ENCODE results near the gene ZNF311. TPM values are rescaled to one million over a fixed set of nuclear protein-coding genes. Genes with fewer than 3 reads are reported as not detected.

The ZNF311 gene
- total RNA-seq, 2 experiments from 2014 or later = 0.25 to 0.31 TPM

DNA sequence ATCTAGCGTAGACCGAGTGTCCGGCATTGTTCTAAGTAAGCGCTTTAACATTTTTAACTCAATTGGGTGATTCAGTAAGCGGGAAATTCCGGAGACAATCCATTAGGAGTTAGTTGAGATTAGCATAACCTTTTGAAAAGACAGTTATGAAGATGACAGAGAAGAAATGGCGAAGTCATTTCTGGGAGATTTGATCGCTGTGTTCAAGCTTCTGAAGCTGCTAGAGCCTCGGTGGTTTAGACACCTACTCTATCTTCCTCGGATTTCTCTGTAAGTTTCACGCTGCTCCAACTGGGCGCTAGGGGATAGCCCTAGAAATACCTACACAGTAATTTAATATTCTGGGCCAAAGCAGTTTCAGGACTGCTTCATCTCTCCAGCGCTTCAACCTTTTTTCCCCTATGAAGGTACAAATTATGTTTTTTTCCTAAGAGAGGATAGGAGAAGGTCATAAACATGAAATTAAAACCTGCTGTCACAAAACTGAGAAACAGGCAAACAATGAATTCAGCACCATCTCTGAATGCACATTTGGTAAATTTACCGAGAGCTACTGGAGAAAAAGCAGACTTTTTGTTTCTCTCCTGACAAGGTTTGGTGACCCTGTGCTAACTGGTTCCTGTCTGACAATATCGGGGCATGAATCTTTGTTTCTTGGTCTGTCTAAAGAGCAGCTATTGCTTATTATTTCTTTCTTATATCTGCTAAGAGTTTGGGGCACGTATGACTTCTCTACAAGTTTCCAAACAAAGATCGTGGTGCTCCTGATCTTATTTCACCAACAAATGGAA, 22.4 kb downstream of the ZNF311 start:
- intact Hi-C loops (cut with DNase I, micrococcal nuclease) = loop anchor here (1.0 to 10.0 kb wide), 7 partner anchors 34 to 1850 kb away; a partner anchor contains a TSS
- DNase-seq (peak in 4 of 14 experiments; percentile 30 to 73 (median 54)), ATAC-seq (ENCODE audit: poor library complexity) (peak; percentile 41)
- Mint-ChIP-seq H3K4me3 (peak overlapping the region; percentile 95), H3K9me3 (peaks cover 6% of the 10 kb centered on the region), H3K4me1 (ENCODE audit: low read depth) (peaks cover 77% of the 10 kb centered on the region), H3K27ac (peak overlapping the region; percentile 98), H3K36me3 (ENCODE audit: low read depth) (peaks cover 27% of the 10 kb centered on the region), H3K27me3 (peaks cover 59% of the 10 kb centered on the region)
- ChIA-PET CTCF (interaction anchor here (1.4 to 3.1 kb wide), 4 partner anchors 37 to 145 kb away, joined by 3 to 15 read pairs (median 5); no protein-coding TSS in a partner anchor), POLR2A (interaction anchor here (0.7 to 3.9 kb wide), 11 partner anchors 14 to 1850 kb away, joined by 3 to 24 read pairs (median 7); partner anchors contain the start of gene TRIM27)
- Histone ChIP-seq H3K27ac (ENCODE audit: low read depth in 1 of 2, low read length in 2 of 2) (no peak overlapping the region), H3K9me3 (ENCODE audit: control insufficient read depth in 1 of 2, insufficient read depth in 1 of 2, low read length in 2 of 2) (peaks cover 0 to under 1% of the 10 kb centered on the region in 2 experiments), H3K4me1 (ENCODE audit: insufficient read depth, low read length) (peaks cover 20% of the 10 kb centered on the region), H3K36me3 (ENCODE audit: insufficient read depth, low read length) (no peaks in the 10 kb centered on the region), H3K4me3 (ENCODE audit: low read length) (peak overlapping the region; percentile 88), H3K27me3 (ENCODE audit: control insufficient read depth in 1 of 2, insufficient read depth in 2 of 2, low read length in 2 of 2) (peaks cover 0 to 12% of the 10 kb centered on the region in 2 experiments)
- TF ChIP-seq, protein P1, sequence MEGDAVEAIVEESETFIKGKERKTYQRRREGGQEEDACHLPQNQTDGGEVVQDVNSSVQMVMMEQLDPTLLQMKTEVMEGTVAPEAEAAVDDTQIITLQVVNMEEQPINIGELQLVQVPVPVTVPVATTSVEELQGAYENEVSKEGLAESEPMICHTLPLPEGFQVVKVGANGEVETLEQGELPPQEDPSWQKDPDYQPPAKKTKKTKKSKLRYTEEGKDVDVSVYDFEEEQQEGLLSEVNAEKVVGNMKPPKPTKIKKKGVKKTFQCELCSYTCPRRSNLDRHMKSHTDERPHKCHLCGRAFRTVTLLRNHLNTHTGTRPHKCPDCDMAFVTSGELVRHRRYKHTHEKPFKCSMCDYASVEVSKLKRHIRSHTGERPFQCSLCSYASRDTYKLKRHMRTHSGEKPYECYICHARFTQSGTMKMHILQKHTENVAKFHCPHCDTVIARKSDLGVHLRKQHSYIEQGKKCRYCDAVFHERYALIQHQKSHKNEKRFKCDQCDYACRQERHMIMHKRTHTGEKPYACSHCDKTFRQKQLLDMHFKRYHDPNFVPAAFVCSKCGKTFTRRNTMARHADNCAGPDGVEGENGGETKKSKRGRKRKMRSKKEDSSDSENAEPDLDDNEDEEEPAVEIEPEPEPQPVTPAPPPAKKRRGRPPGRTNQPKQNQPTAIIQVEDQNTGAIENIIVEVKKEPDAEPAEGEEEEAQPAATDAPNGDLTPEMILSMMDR (IDR thresholded peaks at IDR 0.05) = no peak

DNA sequence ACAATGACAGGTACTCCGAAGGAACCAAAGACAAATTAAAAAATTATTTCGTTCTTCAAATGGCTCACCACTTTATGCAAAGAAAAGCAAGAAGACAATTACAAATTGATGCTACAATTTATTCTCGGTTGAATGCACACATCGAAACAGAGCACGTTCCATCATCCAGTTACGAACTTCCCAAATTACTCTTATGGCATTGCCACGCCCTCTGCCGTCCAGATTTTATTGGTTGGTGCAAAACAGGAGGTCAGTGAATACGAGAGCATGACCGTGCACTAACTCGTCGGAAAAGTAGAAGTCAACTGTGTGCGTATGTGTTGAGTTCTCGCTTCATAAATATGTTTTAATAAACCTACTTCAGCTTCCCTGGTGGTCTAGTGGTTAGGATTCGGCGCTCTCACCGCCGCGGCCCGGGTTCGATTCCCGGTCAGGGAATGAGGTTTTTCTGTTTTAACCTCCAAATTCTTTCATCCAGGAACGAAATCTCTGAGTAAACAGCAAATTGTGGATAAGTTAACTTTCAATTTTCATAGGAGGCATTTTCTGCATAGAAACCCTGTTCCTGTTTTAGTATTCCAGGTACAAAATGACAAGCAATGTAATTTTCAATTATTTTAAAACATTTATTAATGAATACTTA, 23.2 kb downstream of the ZNF311 start:
- peaks cover 28% of the 10 kb centered on the region for H3K4me1 ChIP-seq (ENCODE audit: insufficient read depth, low read length)
- Mint-ChIP-seq H3K36me3 (ENCODE audit: low read depth) (peaks cover 27% of the 10 kb centered on the region), H3K9me3 (peaks cover 6% of the 10 kb centered on the region), H3K4me1 (ENCODE audit: low read depth) (peaks cover 82% of the 10 kb centered on the region), H3K27ac (peak overlapping the region; percentile 98), H3K4me3 (peak overlapping the region; percentile 95), H3K27me3 (peaks cover 64% of the 10 kb centered on the region)
- H3K4me3 ChIP-seq (ENCODE audit: low read length) = peak overlapping the region; percentile 88
- H3K27ac ChIP-seq (ENCODE audit: low read depth in 1 of 2, low read length in 2 of 2) = no peak overlapping the region
- intact Hi-C loops (cut with DNase I, micrococcal nuclease) = loop anchor here (1.0 to 10.0 kb wide), 10 partner anchors 35 to 1850 kb away; a partner anchor contains a TSS
- peaks cover 0 to 6% of the 10 kb centered on the region in 2 experiments for H3K9me3 ChIP-seq (ENCODE audit: control insufficient read depth in 1 of 2, insufficient read depth in 1 of 2, low read length in 2 of 2)
- TF ChIP-seq, protein P1 (IDR thresholded peaks at IDR 0.05) = no peak
- POLR2A ChIA-PET = interaction anchor here (1.4 to 3.9 kb wide), 11 partner anchors 23 to 1850 kb away, joined by 3 to 24 read pairs (median 11); partner anchors contain the start of genes TRIM27 and ZNF311
- peak; percentile 46 to 91 (median 64) for DNase-seq
- H3K27me3 ChIP-seq (ENCODE audit: control insufficient read depth in 1 of 2, insufficient read depth in 2 of 2, low read length in 2 of 2) = peaks cover 0 to 15% of the 10 kb centered on the region in 2 experiments
- ATAC-seq (ENCODE audit: poor library complexity) = peak; percentile 62
- H3K36me3 ChIP-seq (ENCODE audit: insufficient read depth, low read length) = no peaks in the 10 kb centered on the region
- CTCF ChIA-PET = interaction anchor here (0.8 to 3.1 kb wide), 6 partner anchors 36 to 144 kb away, joined by 3 to 15 read pairs (median 4); partner anchors contain the start of gene TRIM27

DNA sequence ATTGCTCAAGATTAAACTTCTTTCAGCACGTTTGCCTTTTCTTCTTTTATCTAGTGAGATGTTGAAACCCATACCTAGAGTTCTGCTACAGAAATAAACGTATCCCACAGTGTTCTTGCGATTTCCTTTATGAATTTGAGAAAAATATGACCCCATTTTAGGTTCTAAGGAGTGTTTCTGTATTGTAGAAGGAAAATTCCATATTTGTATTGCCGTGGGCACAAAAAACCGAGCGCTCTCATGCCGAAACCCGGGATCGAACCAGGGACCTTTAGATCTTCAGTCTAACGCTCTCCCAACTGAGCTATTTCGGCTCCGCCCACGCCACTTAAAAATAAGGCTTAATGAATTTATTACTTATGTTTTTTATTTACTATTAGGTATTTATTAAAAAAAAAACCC, 23.7 kb downstream of the ZNF311 start:
- CTCF ChIA-PET = interaction anchor here (0.8 to 3.1 kb wide), 7 partner anchors 35 to 144 kb away, joined by 3 to 15 read pairs (median 3); partner anchors contain the start of gene TRIM27
- H3K27ac ChIP-seq (ENCODE audit: low read depth in 1 of 2, low read length in 2 of 2) = no peak overlapping the region

More for the DNA sequence above, 23.7 kb downstream of the ZNF311 start:
- Mint-ChIP-seq H3K27ac (peak overlapping the region; percentile 98), H3K36me3 (ENCODE audit: low read depth) (peaks cover 27% of the 10 kb centered on the region), H3K4me3 (peak overlapping the region; percentile 95), H3K4me1 (ENCODE audit: low read depth) (peaks cover 80% of the 10 kb centered on the region), H3K9me3 (peaks cover 5% of the 10 kb centered on the region), H3K27me3 (peaks cover 64% of the 10 kb centered on the region)
- POLR2A ChIA-PET = interaction anchor here (1.0 to 3.9 kb wide), 10 partner anchors 24 to 1345 kb away, joined by 3 to 24 read pairs (median 12); partner anchors contain the start of genes TRIM27, TRIM39 and ZNF311
- TF ChIP-seq, protein P1 (IDR thresholded peaks at IDR 0.05) = peak; percentile 4
- intact Hi-C loops (cut with DNase I, micrococcal nuclease) = loop anchor here (1.0 to 10.0 kb wide), 8 partner anchors 35 to 1849 kb away; a partner anchor contains a TSS
- peaks cover 0 to 6% of the 10 kb centered on the region in 2 experiments for H3K9me3 ChIP-seq (ENCODE audit: control insufficient read depth in 1 of 2, insufficient read depth in 1 of 2, low read length in 2 of 2)
- H3K36me3 ChIP-seq (ENCODE audit: insufficient read depth, low read length) = no peaks in the 10 kb centered on the region
- DNase-seq (peak; percentile 64 to 90 (median 72)), ATAC-seq (ENCODE audit: poor library complexity) (peak; percentile 53)
- H3K27me3 ChIP-seq (ENCODE audit: control insufficient read depth in 1 of 2, insufficient read depth in 2 of 2, low read length in 2 of 2) = peaks cover 0 to 15% of the 10 kb centered on the region in 2 experiments
- peak overlapping the region; percentile 88 for H3K4me3 ChIP-seq (ENCODE audit: low read length)
- peaks cover 29% of the 10 kb centered on the region for H3K4me1 ChIP-seq (ENCODE audit: insufficient read depth, low read length)
